ENCODE measurements around the gene UMODL1.
"Not testable (repeated sequence)": the region's sequence is repeated elsewhere in the genome, so short reads cannot be mapped to it uniquely, and the experiment has no call there.

GRCh38 chr21:42077685-42078238 is 6.6 kb downstream of the UMODL1 start:
- not testable (repeated sequence) for TF ChIP-seq CTCF (IDR thresholded peaks at IDR 0.05; ENCODE audit: insufficient read depth, low read length); SPI1 (IDR thresholded peaks at IDR 0.05; ENCODE audit: borderline replicate concordance, low read depth)
